Measurements from ENCODE around the gene C2orf76.

Gene C2orf76

DNA sequence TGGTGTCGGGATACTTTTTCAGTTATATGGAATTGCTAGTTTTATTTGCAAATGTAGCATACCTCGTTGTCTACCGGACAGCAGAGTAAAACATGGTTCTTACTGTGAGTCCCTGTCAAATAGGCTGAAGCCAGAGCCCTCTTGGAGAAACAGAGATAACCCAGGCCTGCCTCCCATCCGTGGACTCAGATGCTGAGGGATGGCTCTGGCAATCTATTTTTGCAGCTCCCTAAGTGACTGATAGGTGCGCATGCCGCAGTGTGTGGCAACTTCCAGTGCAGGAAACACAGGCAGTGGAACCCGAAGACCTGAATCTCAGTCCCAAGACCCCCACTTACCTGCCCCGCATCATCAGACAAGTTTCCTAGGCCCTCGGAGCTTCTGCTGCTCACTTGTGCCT, 109.4 kb downstream of the C2orf76 start:
- Histone ChIP-seq H3K27ac (ENCODE audit: low read depth, low read length) (no peak overlapping the region), H3K4me1 (ENCODE audit: control insufficient read depth in 1 of 2, insufficient read depth in 2 of 2, low read length in 2 of 2) (peaks cover 15 to 24% of the 10 kb centered on the region in 2 experiments), H4K91ac (ENCODE audit: low read depth, low read length) (peak overlapping the region; percentile 16), H2BK12ac (ENCODE audit: low read length) (peak overlapping the region; percentile 53), H3K18ac (ENCODE audit: low read length) (no peak overlapping the region), H3K9me3 (ENCODE audit: insufficient read depth, low read depth, low read length) (peaks cover 2% of the 10 kb centered on the region), H2AK5ac (ENCODE audit: low read length) (no peak overlapping the region), H3K4me2 (ENCODE audit: low read length) (no peak overlapping the region), H3K79me1 (ENCODE audit: low read length) (peaks cover 5% of the 10 kb centered on the region), H2BK5ac (ENCODE audit: low read depth, low read length, poor library complexity) (peak overlapping the region; percentile 36), H3K23ac (ENCODE audit: low read length) (no peak overlapping the region), H3K36me3 (ENCODE audit: control insufficient read depth in 1 of 2, insufficient read depth in 2 of 2, low read length in 2 of 2) (no peaks in the 10 kb centered on the region), H4K12ac (ENCODE audit: low read depth, low read length) (no peak overlapping the region), H2AFZ (ENCODE audit: insufficient read depth, low read length, poor library complexity) (no peak overlapping the region), H4K8ac (ENCODE audit: low read depth, low read length) (peak overlapping the region; percentile 4), H3K4ac (ENCODE audit: low read depth, low read length) (no peak overlapping the region), H3K27me3 (ENCODE audit: insufficient read depth, low read length) (no peaks in the 10 kb centered on the region), H3K14ac (ENCODE audit: low read length) (peak overlapping the region; percentile 39), H3K4me3 (ENCODE audit: low read depth, low read length) (no peak overlapping the region), H3K9ac (ENCODE audit: low read length) (no peak overlapping the region), H2BK120ac (ENCODE audit: insufficient read depth, low read length, poor library complexity) (no peak overlapping the region), H3K79me2 (ENCODE audit: control insufficient read depth, insufficient read depth, low read length, poor library complexity) (no peaks in the 10 kb centered on the region)
- DNase-seq, result no peak
- no CpG with 5 or more reads among the region's 9 CpGs for WGBS (ENCODE audit: extremely low coverage, insufficient coverage, insufficient read length)

DNA sequence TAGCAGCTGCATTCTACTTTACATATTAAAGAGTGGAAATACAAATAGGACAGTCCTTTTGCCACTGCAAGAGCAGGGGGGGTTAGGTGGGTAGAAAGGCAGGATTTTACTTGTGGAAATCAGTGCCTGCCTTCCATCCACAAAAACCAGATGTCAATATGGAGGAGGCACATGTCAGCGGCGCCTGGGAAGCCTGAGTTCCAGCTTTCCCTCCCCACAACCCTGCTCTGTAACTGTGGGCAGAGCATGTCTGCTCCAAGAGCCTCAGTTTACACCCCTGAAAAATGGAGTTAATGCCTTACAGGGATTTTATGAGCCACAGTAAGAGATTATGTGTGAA, 110.1 kb downstream of the C2orf76 start:
- Histone ChIP-seq H3K79me2 (ENCODE audit: control insufficient read depth, insufficient read depth, low read length, poor library complexity) (no peaks in the 10 kb centered on the region), H2AK5ac (ENCODE audit: low read length) (no peak overlapping the region), H3K4me1 (ENCODE audit: control insufficient read depth in 1 of 2, insufficient read depth in 2 of 2, low read length in 2 of 2) (peaks cover 15 to 24% of the 10 kb centered on the region in 2 experiments), H3K14ac (ENCODE audit: low read length) (no peak overlapping the region), H2AFZ (ENCODE audit: insufficient read depth, low read length, poor library complexity) (no peak overlapping the region), H2BK120ac (ENCODE audit: insufficient read depth, low read length, poor library complexity) (no peak overlapping the region), H2BK12ac (ENCODE audit: low read length) (no peak overlapping the region), H3K4me3 (ENCODE audit: low read depth, low read length) (no peak overlapping the region), H3K18ac (ENCODE audit: low read length) (no peak overlapping the region), H3K27me3 (ENCODE audit: insufficient read depth, low read length) (no peaks in the 10 kb centered on the region), H3K23ac (ENCODE audit: low read length) (no peak overlapping the region), H3K4me2 (ENCODE audit: low read length) (no peak overlapping the region), H3K9me3 (ENCODE audit: insufficient read depth, low read depth, low read length) (peaks cover 2% of the 10 kb centered on the region), H4K8ac (ENCODE audit: low read depth, low read length) (no peak overlapping the region), H3K27ac (ENCODE audit: low read depth, low read length) (no peak overlapping the region), H3K4ac (ENCODE audit: low read depth, low read length) (no peak overlapping the region), H4K12ac (ENCODE audit: low read depth, low read length) (no peak overlapping the region), H4K91ac (ENCODE audit: low read depth, low read length) (no peak overlapping the region), H2BK5ac (ENCODE audit: low read depth, low read length, poor library complexity) (no peak overlapping the region), H3K36me3 (ENCODE audit: control insufficient read depth in 1 of 2, insufficient read depth in 2 of 2, low read length in 2 of 2) (no peaks in the 10 kb centered on the region), H3K9ac (ENCODE audit: low read length) (no peak overlapping the region), H3K79me1 (ENCODE audit: low read length) (peaks cover 5% of the 10 kb centered on the region)
- DNase-seq, result no peak
- WGBS (ENCODE audit: extremely low coverage, insufficient coverage, insufficient read length), result no CpG with 5 or more reads among the region's 2 CpGs

DNA sequence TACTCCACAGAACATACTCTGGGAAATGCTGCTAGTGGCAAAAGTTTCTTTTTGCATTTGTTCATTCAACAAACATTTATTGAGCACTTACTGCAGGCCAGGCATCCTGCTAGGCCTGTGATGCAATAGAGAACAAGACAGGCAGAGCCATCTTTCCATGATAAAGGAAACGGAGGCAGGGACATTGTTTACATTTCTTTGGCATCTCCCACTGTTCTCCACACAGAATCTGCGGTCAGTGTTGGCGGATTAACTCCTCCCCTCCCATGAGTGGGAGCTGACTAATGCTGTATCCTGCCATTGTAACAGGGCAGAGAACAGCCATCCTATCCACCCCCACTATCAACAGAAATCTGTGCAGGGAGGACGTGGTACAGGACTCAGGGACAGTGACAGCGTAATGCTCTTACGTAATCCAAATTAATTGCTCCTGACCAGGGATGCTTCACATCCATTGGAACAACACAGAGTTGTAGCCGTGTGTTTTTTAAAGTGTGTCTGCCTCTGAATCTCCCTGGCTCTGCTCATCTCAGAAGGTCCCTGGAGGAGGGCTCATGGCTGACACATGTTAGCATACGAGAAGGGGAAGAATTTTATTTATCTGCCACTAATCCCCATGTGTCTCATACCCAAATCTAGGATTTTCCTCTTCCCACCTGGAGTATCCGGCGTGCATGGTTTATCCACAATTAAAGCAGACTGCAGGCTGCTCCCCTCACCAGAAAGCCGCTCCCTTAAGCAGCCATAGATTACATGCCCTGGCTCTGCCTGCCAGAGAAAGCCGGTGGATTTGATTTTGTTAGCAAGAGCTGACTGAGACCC, 110.7 kb downstream of the C2orf76 start:
- WGBS (ENCODE audit: extremely low coverage, insufficient coverage, insufficient read length), result no CpG with 5 or more reads among the region's 12 CpGs
- DNase-seq, result peak; percentile 37 to 46
- H3K79me1 ChIP-seq (ENCODE audit: low read length), result peaks cover 5% of the 10 kb centered on the region
- peak overlapping the region; percentile 28 for H2BK120ac ChIP-seq (ENCODE audit: insufficient read depth, low read length, poor library complexity)
- H3K4me3 ChIP-seq (ENCODE audit: low read depth, low read length), result no peak overlapping the region
- no peaks in the 10 kb centered on the region for H3K36me3 ChIP-seq (ENCODE audit: control insufficient read depth in 1 of 2, insufficient read depth in 2 of 2, low read length in 2 of 2)
- H4K8ac ChIP-seq (ENCODE audit: low read depth, low read length), result no peak overlapping the region
- H3K4me2 ChIP-seq (ENCODE audit: low read length), result no peak overlapping the region
- no peak overlapping the region for H3K4ac ChIP-seq (ENCODE audit: low read depth, low read length)
- no peaks in the 10 kb centered on the region for H3K27me3 ChIP-seq (ENCODE audit: insufficient read depth, low read length)
- H3K27ac ChIP-seq (ENCODE audit: low read depth, low read length), result no peak overlapping the region
- H3K4me1 ChIP-seq (ENCODE audit: control insufficient read depth in 1 of 2, insufficient read depth in 2 of 2, low read length in 2 of 2), result peaks cover 15 to 24% of the 10 kb centered on the region in 2 experiments
- H2AK5ac ChIP-seq (ENCODE audit: low read length), result no peak overlapping the region
- H3K18ac ChIP-seq (ENCODE audit: low read length), result no peak overlapping the region
- H4K91ac ChIP-seq (ENCODE audit: low read depth, low read length), result no peak overlapping the region
- H3K79me2 ChIP-seq (ENCODE audit: control insufficient read depth, insufficient read depth, low read length, poor library complexity), result no peaks in the 10 kb centered on the region
- no peak overlapping the region for H2AFZ ChIP-seq (ENCODE audit: insufficient read depth, low read length, poor library complexity)
- H3K9me3 ChIP-seq (ENCODE audit: insufficient read depth, low read depth, low read length), result peaks cover 2% of the 10 kb centered on the region
- no peak overlapping the region for H3K23ac ChIP-seq (ENCODE audit: low read length)
- no peak overlapping the region for H4K12ac ChIP-seq (ENCODE audit: low read depth, low read length)
- no peak overlapping the region for H3K14ac ChIP-seq (ENCODE audit: low read length)
- no peak overlapping the region for H2BK12ac ChIP-seq (ENCODE audit: low read length)
- no peak overlapping the region for H3K9ac ChIP-seq (ENCODE audit: low read length)
- no peak overlapping the region for H2BK5ac ChIP-seq (ENCODE audit: low read depth, low read length, poor library complexity)

DNA sequence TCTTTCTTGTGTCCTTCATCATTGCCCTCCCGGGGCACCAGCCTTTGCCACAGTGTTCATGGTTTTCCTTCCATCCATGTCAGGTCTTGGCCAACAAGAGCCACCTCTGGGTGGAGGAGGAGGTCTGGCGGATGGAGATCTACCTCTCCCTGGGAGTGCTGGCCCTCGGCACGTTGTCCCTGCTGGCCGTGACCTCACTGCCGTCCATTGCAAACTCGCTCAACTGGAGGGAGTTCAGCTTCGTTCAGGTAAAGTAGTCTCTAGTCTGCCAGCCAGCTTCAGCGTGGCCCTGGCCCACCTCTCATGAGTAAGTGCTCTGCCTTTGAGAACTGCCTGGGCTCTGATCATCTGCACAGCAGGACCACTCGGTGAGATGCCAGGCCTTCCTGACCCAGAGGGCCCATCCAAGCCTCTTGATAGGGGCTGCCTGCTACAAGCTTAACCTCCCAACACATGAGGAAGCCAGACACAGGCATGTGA, 112.0 kb downstream of the C2orf76 start:
- H3K18ac ChIP-seq (ENCODE audit: low read length), result no peak overlapping the region
- H2AFZ ChIP-seq (ENCODE audit: insufficient read depth, low read length, poor library complexity), result no peak overlapping the region
- H3K9ac ChIP-seq (ENCODE audit: low read length), result no peak overlapping the region
- H3K27ac ChIP-seq (ENCODE audit: low read depth, low read length), result no peak overlapping the region
- H3K79me2 ChIP-seq (ENCODE audit: control insufficient read depth, insufficient read depth, low read length, poor library complexity), result no peaks in the 10 kb centered on the region
- H3K14ac ChIP-seq (ENCODE audit: low read length), result no peak overlapping the region
- H2BK5ac ChIP-seq (ENCODE audit: low read depth, low read length, poor library complexity), result no peak overlapping the region
- no peak overlapping the region for H3K4me3 ChIP-seq (ENCODE audit: low read depth, low read length)
- no peak overlapping the region for H2BK12ac ChIP-seq (ENCODE audit: low read length)
- peaks cover 5% of the 10 kb centered on the region for H3K79me1 ChIP-seq (ENCODE audit: low read length)
- no peak overlapping the region for H2BK120ac ChIP-seq (ENCODE audit: insufficient read depth, low read length, poor library complexity)
- H4K12ac ChIP-seq (ENCODE audit: low read depth, low read length), result no peak overlapping the region
- H3K36me3 ChIP-seq (ENCODE audit: control insufficient read depth in 1 of 2, insufficient read depth in 2 of 2, low read length in 2 of 2), result no peaks in the 10 kb centered on the region
- no peak overlapping the region for H4K91ac ChIP-seq (ENCODE audit: low read depth, low read length)
- no CpG with 5 or more reads among the region's 10 CpGs for WGBS (ENCODE audit: extremely low coverage, insufficient coverage, insufficient read length)
- no peak overlapping the region for H3K4ac ChIP-seq (ENCODE audit: low read depth, low read length)
- no peak overlapping the region for H4K8ac ChIP-seq (ENCODE audit: low read depth, low read length)
- H2AK5ac ChIP-seq (ENCODE audit: low read length), result no peak overlapping the region
- no peak overlapping the region for H3K23ac ChIP-seq (ENCODE audit: low read length)
- peaks cover 14 to 23% of the 10 kb centered on the region in 2 experiments for H3K4me1 ChIP-seq (ENCODE audit: control insufficient read depth in 1 of 2, insufficient read depth in 2 of 2, low read length in 2 of 2)
- no peaks in the 10 kb centered on the region for H3K27me3 ChIP-seq (ENCODE audit: insufficient read depth, low read length)
- peaks cover 2% of the 10 kb centered on the region for H3K9me3 ChIP-seq (ENCODE audit: insufficient read depth, low read depth, low read length)
- H3K4me2 ChIP-seq (ENCODE audit: low read length), result no peak overlapping the region
- no peak for DNase-seq
